Activated CD8-positive, alpha-beta T cell treated with anti-CD3 and anti-CD28 coated beads for 36 hours (primary cell): ENCODE data around the gene QRICH1. TPM values are rescaled to one million over a fixed set of nuclear protein-coding genes. Genes with fewer than 3 reads are reported as not detected.

ENCODE experiments used
- ATAC-seq: fragments of 200-7000 bp; cut with Tn5 transposase; one replicate; pipeline ENCODE4 v1.10.0; 2021; ENCODE audit warnings: mild to moderate bottlenecking, moderate library complexity
- CTCF ChIA-PET: fragments of 350-600 bp; sonication (Branson Sonifier 250); formaldehyde crosslinking; loops from one replicate; lab custom pipeline; 2021; ENCODE audit warnings: antibody characterized with exemption; lab: Charles Lee
- POLR2A ChIA-PET: fragments of 350-600 bp; sonication (Branson Sonifier 250); formaldehyde crosslinking; loops from one replicate; lab custom pipeline; 2021; ENCODE audit warnings: antibody characterized with exemption; lab: Charles Lee
- DNase-seq: peaks from one replicate; pipeline ENCODE4 v3.0.0-alpha.2; 2020
- H3K27ac Mint-ChIP-seq: one replicate; pipeline ENCODE4 v1.8.0; 2021; ENCODE audit warnings: mild to moderate bottlenecking, mixed read lengths
- H3K27me3 Mint-ChIP-seq: one replicate; pipeline ENCODE4 v1.8.0; 2021; ENCODE audit warnings: mixed read lengths
- H3K36me3 Mint-ChIP-seq: one replicate; pipeline ENCODE4 v1.8.0; 2021; ENCODE audit warnings: low read depth, mixed read lengths
- H3K4me1 Mint-ChIP-seq: one replicate; pipeline ENCODE4 v1.8.0; 2021; ENCODE audit warnings: low read depth, mixed read lengths
- H3K4me3 Mint-ChIP-seq: one replicate; pipeline ENCODE4 v1.8.0; 2021; ENCODE audit warnings: mild to moderate bottlenecking, moderate library complexity, mixed read lengths
- H3K9me3 Mint-ChIP-seq: one replicate; pipeline ENCODE4 v1.8.0; 2021; ENCODE audit warnings: mixed read lengths
- intact Hi-C: fragments of 100-400 bp; cut with micrococcal nuclease; formaldehyde crosslinking; loops from one replicate; pipeline ENCODE4 v1.10.0; 2022
- total RNA-seq, 2 experiments: library from RNA; stranded (reverse); gene quantifications; one replicate each; pipeline ENCODE4 v1.2.3, GENCODE V29; 2021
- TF ChIP-seq, protein P1 (sequence below): fragments of 200-600 bp; IDR thresholded peaks from one replicate; pipeline ENCODE4 v1.8.0; 2022; ENCODE audit warnings: antibody characterized with exemption, mild to moderate bottlenecking

Gene QRICH1
- total RNA-seq, 2 experiments from 2014 or later = 107 to 112 TPM

DNA sequence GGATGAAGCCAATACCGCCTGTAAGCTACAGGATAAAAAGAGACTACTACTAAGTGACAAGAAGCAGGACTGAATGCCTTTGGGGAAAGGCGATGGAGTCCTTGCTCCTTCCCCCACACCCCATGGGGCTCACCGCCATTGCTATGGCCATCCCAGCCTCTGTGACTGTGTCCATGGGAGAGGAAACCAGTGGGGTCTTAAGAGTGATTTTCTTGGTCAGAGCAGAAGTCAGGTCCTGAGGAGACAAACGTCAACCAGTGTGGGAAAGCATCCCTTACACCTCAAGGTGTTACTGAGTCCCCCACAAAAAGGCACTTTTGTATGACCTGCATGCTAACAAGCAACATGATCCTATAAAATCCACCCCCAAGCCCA lies 65.6 kb downstream of the QRICH1 start:
- peak overlapping the region; percentile 88 for H3K4me3 Mint-ChIP-seq
- H3K27me3 Mint-ChIP-seq = no peaks in the 10 kb centered on the region
- no peaks in the 10 kb centered on the region for H3K9me3 Mint-ChIP-seq
- intact Hi-C loops = loop anchor here (5.0 kb wide), 1 partner anchor 64 kb away; the partner anchor contains the start of gene QRICH1
- TF ChIP-seq, protein P1, sequence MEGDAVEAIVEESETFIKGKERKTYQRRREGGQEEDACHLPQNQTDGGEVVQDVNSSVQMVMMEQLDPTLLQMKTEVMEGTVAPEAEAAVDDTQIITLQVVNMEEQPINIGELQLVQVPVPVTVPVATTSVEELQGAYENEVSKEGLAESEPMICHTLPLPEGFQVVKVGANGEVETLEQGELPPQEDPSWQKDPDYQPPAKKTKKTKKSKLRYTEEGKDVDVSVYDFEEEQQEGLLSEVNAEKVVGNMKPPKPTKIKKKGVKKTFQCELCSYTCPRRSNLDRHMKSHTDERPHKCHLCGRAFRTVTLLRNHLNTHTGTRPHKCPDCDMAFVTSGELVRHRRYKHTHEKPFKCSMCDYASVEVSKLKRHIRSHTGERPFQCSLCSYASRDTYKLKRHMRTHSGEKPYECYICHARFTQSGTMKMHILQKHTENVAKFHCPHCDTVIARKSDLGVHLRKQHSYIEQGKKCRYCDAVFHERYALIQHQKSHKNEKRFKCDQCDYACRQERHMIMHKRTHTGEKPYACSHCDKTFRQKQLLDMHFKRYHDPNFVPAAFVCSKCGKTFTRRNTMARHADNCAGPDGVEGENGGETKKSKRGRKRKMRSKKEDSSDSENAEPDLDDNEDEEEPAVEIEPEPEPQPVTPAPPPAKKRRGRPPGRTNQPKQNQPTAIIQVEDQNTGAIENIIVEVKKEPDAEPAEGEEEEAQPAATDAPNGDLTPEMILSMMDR = no peak
- peaks cover 71% of the 10 kb centered on the region for H3K36me3 Mint-ChIP-seq
- H3K4me1 Mint-ChIP-seq = peaks cover 47% of the 10 kb centered on the region
- ChIA-PET POLR2A (interaction anchor here (0.7 to 2.3 kb wide), 11 partner anchors 8 to 311 kb away, joined by 3 to 30 read pairs (median 13); partner anchors contain the start of genes P4HTM, QRICH1, USP4 and WDR6), CTCF (interaction anchor here (0.6 to 1.5 kb wide), 2 partner anchors 14 to 141 kb away, joined by 4 read pairs; no protein-coding TSS in a partner anchor)
- DNase-seq = no peak
- peak overlapping the region; percentile 92 for H3K27ac Mint-ChIP-seq
- ATAC-seq = no peak

DNA sequence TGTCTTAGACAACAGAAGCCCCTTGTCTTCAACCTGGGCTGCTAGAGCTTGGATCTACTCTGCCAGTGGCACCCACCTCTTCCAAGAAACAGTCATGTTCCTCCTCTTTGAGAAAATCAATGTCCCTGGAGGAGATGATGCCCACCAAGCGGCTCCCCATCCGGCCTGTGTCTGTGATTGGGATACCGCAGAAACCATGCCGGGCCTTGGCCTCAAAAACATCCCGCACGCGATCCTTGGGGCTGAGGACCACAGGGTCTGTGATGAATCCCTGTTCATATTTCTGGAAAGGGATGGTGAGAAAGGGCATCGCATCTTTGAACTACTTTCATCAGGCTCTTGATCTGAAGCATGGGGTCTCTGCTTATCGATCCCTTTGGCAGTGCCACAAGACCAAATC lies 66.2 kb downstream of the QRICH1 start:
- ChIA-PET POLR2A (interaction anchor here (1.5 to 7.7 kb wide), 5 partner anchors 13 to 66 kb away, joined by 3 to 90 read pairs (median 14); partner anchors contain the start of genes P4HTM, QRICH1 and WDR6), CTCF (no interaction called here)
- intact Hi-C loops = loop anchor here (5.0 kb wide), 1 partner anchor 65 kb away; the partner anchor contains the start of gene QRICH1
- Mint-ChIP-seq H3K4me3 (peak overlapping the region; percentile 88), H3K27me3 (no peaks in the 10 kb centered on the region), H3K9me3 (no peaks in the 10 kb centered on the region), H3K36me3 (peaks cover 74% of the 10 kb centered on the region), H3K4me1 (peaks cover 53% of the 10 kb centered on the region), H3K27ac (peak overlapping the region; percentile 92)
- TF ChIP-seq, protein P1 = no peak
- DNase-seq (no peak), ATAC-seq (no peak)

DNA sequence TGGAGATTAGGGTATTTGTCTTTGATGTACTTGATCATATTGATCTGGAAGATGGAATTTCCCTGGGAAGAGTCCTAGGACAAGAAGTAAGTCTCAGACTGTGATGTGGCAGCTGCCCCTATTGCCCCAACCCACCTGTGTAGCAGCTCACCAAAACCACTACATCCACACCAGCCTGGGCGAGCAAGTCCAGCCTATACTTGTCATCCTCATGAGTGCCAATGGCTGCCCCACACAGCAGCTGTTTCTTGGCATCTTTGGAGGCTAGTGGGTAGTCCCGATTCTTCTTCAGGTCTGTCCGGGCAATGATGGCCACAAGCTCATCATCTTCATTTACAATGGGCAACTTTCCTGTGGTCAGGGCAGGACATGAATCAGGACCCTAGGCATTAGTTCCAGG lies 67.3 kb downstream of the QRICH1 start:
- Mint-ChIP-seq H3K27me3 (no peaks in the 10 kb centered on the region), H3K4me3 (no peak overlapping the region), H3K27ac (peak overlapping the region; percentile 92), H3K9me3 (no peaks in the 10 kb centered on the region), H3K4me1 (peaks cover 53% of the 10 kb centered on the region), H3K36me3 (peaks cover 69% of the 10 kb centered on the region)
- TF ChIP-seq, protein P1 = no peak
- intact Hi-C loops = loop anchor here (5.0 kb wide), 1 partner anchor 66 kb away; the partner anchor contains the start of gene QRICH1
- ATAC-seq (no peak), DNase-seq (no peak)
- ChIA-PET POLR2A (interaction anchor here (0.7 to 12.0 kb wide), 7 partner anchors 12 to 319 kb away, joined by 3 to 200 read pairs (median 10); partner anchors contain the start of genes P4HTM, QRICH1 and WDR6), CTCF (interaction anchor here (0.6 to 0.9 kb wide), 3 partner anchors 9 to 145 kb away, joined by 3 to 4 read pairs (median 3); partner anchors contain the start of gene KLHDC8B)

DNA sequence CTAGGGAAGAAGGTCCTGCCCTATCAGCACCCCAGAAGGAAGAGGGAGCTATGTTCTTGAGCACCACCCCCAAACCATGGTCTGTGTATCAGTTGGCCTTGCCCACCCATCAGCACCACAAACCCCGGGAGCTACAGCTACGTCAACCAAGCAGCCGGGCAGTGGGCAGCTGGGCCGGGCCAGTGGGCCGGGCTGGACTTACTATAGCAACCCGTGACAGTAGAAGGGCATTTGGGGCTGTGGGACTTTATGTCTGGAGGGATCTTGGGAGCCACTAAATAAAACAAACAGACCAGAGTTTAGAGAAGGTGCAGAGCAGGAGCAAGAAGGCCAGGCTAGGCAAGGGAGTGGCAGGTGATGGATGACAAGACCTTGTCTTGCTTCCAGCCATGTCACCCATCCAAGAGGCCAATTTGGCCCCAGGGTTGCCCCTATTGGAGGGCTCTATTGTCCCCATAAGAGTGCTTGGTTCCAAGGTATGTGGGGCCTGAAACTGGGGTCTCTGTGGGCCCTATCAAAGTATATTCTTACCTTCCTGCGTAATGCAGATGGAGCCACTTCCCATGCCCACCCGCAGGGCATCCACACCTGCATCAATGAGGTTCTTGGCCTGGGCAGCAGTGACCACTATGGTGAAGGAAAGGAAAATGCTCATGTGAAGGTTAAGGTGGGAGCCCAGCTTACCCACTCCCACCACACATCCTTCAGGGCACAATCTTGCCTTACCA lies 67.9 kb downstream of the QRICH1 start:
- TF ChIP-seq, protein P1 = no peak
- ATAC-seq (no peak), DNase-seq (no peak)
- H3K4me1 Mint-ChIP-seq = peaks cover 53% of the 10 kb centered on the region
- no peak overlapping the region for H3K4me3 Mint-ChIP-seq
- peak overlapping the region; percentile 71 for H3K27ac Mint-ChIP-seq
- peaks cover 67% of the 10 kb centered on the region for H3K36me3 Mint-ChIP-seq
- no peaks in the 10 kb centered on the region for H3K27me3 Mint-ChIP-seq
- H3K9me3 Mint-ChIP-seq = no peaks in the 10 kb centered on the region
- intact Hi-C loops = loop anchor here (5.0 kb wide), 1 partner anchor 66 kb away; the partner anchor contains the start of gene QRICH1
- POLR2A ChIA-PET = interaction anchor here (0.8 to 12.0 kb wide), 6 partner anchors 12 to 319 kb away, joined by 3 to 200 read pairs (median 12); partner anchors contain the start of genes P4HTM, QRICH1 and WDR6
- CTCF ChIA-PET = interaction anchor here (0.6 to 0.9 kb wide), 3 partner anchors 9 to 145 kb away, joined by 3 to 4 read pairs (median 3); partner anchors contain the start of gene KLHDC8B
